ENCODE measurements around the gene BDP1.

- TF ChIP-seq, protein P1, sequence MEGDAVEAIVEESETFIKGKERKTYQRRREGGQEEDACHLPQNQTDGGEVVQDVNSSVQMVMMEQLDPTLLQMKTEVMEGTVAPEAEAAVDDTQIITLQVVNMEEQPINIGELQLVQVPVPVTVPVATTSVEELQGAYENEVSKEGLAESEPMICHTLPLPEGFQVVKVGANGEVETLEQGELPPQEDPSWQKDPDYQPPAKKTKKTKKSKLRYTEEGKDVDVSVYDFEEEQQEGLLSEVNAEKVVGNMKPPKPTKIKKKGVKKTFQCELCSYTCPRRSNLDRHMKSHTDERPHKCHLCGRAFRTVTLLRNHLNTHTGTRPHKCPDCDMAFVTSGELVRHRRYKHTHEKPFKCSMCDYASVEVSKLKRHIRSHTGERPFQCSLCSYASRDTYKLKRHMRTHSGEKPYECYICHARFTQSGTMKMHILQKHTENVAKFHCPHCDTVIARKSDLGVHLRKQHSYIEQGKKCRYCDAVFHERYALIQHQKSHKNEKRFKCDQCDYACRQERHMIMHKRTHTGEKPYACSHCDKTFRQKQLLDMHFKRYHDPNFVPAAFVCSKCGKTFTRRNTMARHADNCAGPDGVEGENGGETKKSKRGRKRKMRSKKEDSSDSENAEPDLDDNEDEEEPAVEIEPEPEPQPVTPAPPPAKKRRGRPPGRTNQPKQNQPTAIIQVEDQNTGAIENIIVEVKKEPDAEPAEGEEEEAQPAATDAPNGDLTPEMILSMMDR (IDR thresholded peaks at IDR 0.05), result no peak
- no peak for TF ChIP-seq POLR2A (IDR thresholded peaks at IDR 0.05)
Measured at GRCh38 chr5:71537687-71538086, 82.2 kb downstream of the BDP1 start.

Measured in testis (tissue), 2 donors.